NCI-H2107 (cell line): ENCODE data around the gene ADAMTSL3.

Experiments
- DNase-seq: peaks from one replicate; lab custom pipeline; 2025; lab: John Stamatoyannopoulos, UW

ADAMTSL3 gene

GRCh38 chr15:83980637-83981036 is 326.7 kb downstream of the ADAMTSL3 start:
- no peak for DNase-seq

GRCh38 chr15:83982748-83983147 is 328.8 kb downstream of the ADAMTSL3 start:
- no peak for DNase-seq

- DNase-seq, result no peak
Measured at GRCh38 chr15:83983634-83984458, 329.9 kb downstream of the ADAMTSL3 start.

- no peak for DNase-seq
Measured at GRCh38 chr15:83984601-83985000, 330.7 kb downstream of the ADAMTSL3 start.

- DNase-seq, result no peak
Measured at GRCh38 chr15:83991163-83991562, 337.2 kb downstream of the ADAMTSL3 start.

GRCh38 chr15:83992324-83993031 is 338.6 kb downstream of the ADAMTSL3 start:
- no peak for DNase-seq

GRCh38 chr15:83993591-83993990 is 339.7 kb downstream of the ADAMTSL3 start:
- no peak for DNase-seq

GRCh38 chr15:83998486-83998885 is 344.6 kb downstream of the ADAMTSL3 start:
- no peak for DNase-seq

- DNase-seq, result no peak
Measured at GRCh38 chr15:83999396-84000135, 345.6 kb downstream of the ADAMTSL3 start.

GRCh38 chr15:84001037-84001436 is 347.1 kb downstream of the ADAMTSL3 start:
- no peak for DNase-seq

GRCh38 chr15:84001655-84002054 is 347.7 kb downstream of the ADAMTSL3 start:
- DNase-seq, result no peak

GRCh38 chr15:84003791-84004503 is 350.0 kb downstream of the ADAMTSL3 start:
- DNase-seq, result no peak

- no peak for DNase-seq
Measured at GRCh38 chr15:84006421-84006820, 352.5 kb downstream of the ADAMTSL3 start.

- DNase-seq, result no peak
Measured at GRCh38 chr15:84009616-84010015, 355.7 kb downstream of the ADAMTSL3 start.

GRCh38 chr15:84010246-84010645 is 356.3 kb downstream of the ADAMTSL3 start:
- DNase-seq, result no peak

- DNase-seq, result no peak
Measured at GRCh38 chr15:84016371-84016770, 362.4 kb downstream of the ADAMTSL3 start.

GRCh38 chr15:84022516-84022915 is 368.6 kb downstream of the ADAMTSL3 start:
- DNase-seq, result no peak

- DNase-seq, result no peak
Measured at GRCh38 chr15:84023636-84024035, 369.7 kb downstream of the ADAMTSL3 start.

- DNase-seq, result no peak
Measured at GRCh38 chr15:84033793-84034553, 380.1 kb downstream of the ADAMTSL3 start.

- no peak for DNase-seq
Measured at GRCh38 chr15:84034578-84035398, 380.9 kb downstream of the ADAMTSL3 start.
